Measurements from ENCODE around the gene RHOBTB1.
"Not testable (repeated sequence)": the region's sequence is repeated elsewhere in the genome, so short reads cannot be mapped to it uniquely, and the experiment has no call there.

RHOBTB1 gene

DNA sequence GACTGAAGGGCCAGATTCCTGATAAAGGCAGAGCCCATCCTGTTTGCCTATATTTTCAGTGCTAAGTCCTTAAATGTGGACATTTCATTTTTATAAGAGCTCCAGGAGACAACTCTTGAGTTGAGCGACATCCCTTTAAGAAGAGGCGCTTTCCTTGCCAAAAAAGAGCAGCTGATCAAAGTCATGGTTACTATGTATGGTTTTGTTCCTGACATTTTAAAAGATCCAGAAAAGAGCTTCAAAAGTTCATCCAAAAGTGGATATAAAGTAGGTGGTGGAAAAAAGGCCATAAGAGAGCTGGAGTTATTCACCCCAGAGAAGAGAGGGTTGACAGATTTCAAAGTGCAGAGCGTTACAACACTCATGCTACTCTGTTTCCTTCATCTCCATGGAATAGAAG lies 36.7 kb downstream of the RHOBTB1 start:
- TF ChIP-seq ARNTL (CRISPR knock-in tag; IDR thresholded peaks at IDR 0.05; ENCODE audit: borderline replicate concordance, low read depth) (no peak), ZFP3 (CRISPR knock-in tag; IDR thresholded peaks at IDR 0.05) (no peak), ZNF8 (CRISPR knock-in tag; IDR thresholded peaks at IDR 0.05) (no peak), TOX (CRISPR knock-in tag; IDR thresholded peaks at IDR 0.05; ENCODE audit: borderline replicate concordance) (no peak), TCF4 (CRISPR knock-in tag; IDR thresholded peaks at IDR 0.05; ENCODE audit: borderline replicate concordance) (no peak), ZNF565 (CRISPR knock-in tag; conservative IDR thresholded peaks at IDR 0.05; ENCODE audit: low read depth) (no peak)
- TF ChIP-seq, protein P1, sequence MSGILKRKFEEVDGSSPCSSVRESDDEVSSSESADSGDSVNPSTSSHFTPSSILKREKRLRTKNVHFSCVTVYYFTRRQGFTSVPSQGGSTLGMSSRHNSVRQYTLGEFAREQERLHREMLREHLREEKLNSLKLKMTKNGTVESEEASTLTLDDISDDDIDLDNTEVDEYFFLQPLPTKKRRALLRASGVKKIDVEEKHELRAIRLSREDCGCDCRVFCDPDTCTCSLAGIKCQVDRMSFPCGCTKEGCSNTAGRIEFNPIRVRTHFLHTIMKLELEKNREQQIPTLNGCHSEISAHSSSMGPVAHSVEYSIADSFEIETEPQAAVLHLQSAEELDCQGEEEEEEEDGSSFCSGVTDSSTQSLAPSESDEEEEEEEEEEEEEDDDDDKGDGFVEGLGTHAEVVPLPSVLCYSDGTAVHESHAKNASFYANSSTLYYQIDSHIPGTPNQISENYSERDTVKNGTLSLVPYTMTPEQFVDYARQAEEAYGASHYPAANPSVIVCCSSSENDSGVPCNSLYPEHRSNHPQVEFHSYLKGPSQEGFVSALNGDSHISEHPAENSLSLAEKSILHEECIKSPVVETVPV (CRISPR knock-in tag; IDR thresholded peaks at IDR 0.05) = no peak
- TF ChIP-seq, protein P2, sequence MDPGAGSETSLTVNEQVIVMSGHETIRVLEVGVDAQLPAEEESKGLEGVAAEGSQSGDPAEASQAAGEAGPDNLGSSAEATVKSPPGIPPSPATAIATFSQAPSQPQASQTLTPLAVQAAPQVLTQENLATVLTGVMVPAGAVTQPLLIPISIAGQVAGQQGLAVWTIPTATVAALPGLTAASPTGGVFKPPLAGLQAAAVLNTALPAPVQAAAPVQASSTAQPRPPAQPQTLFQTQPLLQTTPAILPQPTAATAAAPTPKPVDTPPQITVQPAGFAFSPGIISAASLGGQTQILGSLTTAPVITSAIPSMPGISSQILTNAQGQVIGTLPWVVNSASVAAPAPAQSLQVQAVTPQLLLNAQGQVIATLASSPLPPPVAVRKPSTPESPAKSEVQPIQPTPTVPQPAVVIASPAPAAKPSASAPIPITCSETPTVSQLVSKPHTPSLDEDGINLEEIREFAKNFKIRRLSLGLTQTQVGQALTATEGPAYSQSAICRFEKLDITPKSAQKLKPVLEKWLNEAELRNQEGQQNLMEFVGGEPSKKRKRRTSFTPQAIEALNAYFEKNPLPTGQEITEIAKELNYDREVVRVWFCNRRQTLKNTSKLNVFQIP (CRISPR knock-in tag; IDR thresholded peaks at IDR 0.05; ENCODE audit: borderline replicate concordance, low read depth) = no peak
- no peak for ATAC-seq

DNA sequence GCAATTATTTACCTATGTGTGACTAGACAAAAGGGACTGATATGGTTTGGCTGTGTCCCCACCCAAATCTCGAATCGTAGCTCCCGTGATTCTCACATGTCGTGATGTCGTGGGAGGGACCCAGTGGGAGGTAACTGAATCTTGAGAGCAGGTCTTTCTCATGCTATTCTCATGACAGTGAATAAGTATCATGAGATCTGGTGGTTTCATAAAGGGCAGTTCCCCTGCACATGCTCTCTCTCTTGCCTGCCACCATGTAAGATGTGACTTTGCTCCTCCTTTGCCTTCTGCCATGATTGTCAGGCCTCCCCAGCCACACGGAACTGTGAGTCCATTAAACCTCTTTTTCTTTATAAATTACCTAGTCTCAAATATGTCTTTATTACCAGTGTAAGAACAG lies 37.2 kb downstream of the RHOBTB1 start:
- not testable (repeated sequence) for ATAC-seq

DNA sequence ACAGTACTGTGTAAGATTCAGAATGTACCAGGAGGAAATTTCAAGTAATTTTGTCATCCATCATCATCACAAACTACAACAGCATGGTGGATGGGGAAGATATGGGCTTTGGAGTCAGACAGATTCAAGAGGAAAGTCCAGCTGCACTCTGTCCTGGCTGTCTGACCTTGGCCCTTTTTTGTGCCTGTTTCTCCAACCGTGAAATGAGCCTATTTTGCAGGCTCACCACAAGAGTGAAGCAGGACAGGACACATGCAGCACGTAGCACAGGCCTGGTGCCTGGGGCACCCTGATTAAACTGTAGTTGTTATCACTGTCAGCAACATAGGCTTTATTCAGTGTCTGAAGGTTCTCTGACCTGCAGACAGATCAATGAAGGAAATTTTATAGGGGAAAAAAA lies 37.6 kb downstream of the RHOBTB1 start:
- no peak for ATAC-seq

DNA sequence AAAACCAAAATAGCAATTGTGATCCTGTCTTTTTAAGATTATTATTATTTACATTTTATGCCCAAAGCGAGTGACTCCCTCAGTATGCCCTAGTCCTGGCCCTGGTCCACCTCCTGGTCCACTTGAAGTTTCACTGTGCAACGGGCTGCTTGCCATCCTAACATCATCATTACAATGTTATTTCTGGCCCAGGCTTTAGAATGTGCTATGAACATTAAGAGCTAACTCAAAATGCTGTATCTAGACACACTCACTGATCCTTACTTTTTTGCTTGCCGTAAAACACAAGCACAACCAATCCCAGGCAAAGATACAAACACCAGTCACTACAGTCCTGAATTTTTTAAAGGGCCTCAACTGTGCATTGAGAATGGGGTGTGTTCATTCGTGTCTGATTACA lies 38.4 kb downstream of the RHOBTB1 start:
- no peak for ATAC-seq
- TF ChIP-seq, protein P3, sequence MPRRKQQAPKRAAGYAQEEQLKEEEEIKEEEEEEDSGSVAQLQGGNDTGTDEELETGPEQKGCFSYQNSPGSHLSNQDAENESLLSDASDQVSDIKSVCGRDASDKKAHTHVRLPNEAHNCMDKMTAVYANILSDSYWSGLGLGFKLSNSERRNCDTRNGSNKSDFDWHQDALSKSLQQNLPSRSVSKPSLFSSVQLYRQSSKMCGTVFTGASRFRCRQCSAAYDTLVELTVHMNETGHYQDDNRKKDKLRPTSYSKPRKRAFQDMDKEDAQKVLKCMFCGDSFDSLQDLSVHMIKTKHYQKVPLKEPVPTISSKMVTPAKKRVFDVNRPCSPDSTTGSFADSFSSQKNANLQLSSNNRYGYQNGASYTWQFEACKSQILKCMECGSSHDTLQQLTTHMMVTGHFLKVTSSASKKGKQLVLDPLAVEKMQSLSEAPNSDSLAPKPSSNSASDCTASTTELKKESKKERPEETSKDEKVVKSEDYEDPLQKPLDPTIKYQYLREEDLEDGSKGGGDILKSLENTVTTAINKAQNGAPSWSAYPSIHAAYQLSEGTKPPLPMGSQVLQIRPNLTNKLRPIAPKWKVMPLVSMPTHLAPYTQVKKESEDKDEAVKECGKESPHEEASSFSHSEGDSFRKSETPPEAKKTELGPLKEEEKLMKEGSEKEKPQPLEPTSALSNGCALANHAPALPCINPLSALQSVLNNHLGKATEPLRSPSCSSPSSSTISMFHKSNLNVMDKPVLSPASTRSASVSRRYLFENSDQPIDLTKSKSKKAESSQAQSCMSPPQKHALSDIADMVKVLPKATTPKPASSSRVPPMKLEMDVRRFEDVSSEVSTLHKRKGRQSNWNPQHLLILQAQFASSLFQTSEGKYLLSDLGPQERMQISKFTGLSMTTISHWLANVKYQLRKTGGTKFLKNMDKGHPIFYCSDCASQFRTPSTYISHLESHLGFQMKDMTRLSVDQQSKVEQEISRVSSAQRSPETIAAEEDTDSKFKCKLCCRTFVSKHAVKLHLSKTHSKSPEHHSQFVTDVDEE (CRISPR knock-in tag; IDR thresholded peaks at IDR 0.05) = no peak
- TF ChIP-seq ISL1 (CRISPR knock-in tag; IDR thresholded peaks at IDR 0.05) = peak; percentile 33; the same call in 1 of the 2 replicates

More for the DNA sequence above, 37.6 kb downstream of the RHOBTB1 start:
- TF ChIP-seq ZNF70 (CRISPR knock-in tag; IDR thresholded peaks at IDR 0.05) (no peak), CSDC2 (CRISPR knock-in tag; IDR thresholded peaks at IDR 0.05) (no peak), PPARA (CRISPR knock-in tag; IDR thresholded peaks at IDR 0.05; ENCODE audit: borderline replicate concordance) (no peak), TOX (CRISPR knock-in tag; IDR thresholded peaks at IDR 0.05; ENCODE audit: borderline replicate concordance) (no peak), ZFP3 (CRISPR knock-in tag; IDR thresholded peaks at IDR 0.05) (no peak), ARNTL (CRISPR knock-in tag; IDR thresholded peaks at IDR 0.05; ENCODE audit: borderline replicate concordance, low read depth) (no peak), ZNF8 (CRISPR knock-in tag; IDR thresholded peaks at IDR 0.05) (no peak), ZNF565 (CRISPR knock-in tag; conservative IDR thresholded peaks at IDR 0.05; ENCODE audit: low read depth) (no peak), ZFP30 (CRISPR knock-in tag; IDR thresholded peaks at IDR 0.05) (no peak), RARB (CRISPR knock-in tag; IDR thresholded peaks at IDR 0.05) (no peak), TCF4 (CRISPR knock-in tag; IDR thresholded peaks at IDR 0.05; ENCODE audit: borderline replicate concordance) (no peak), OSR1 (CRISPR knock-in tag; IDR thresholded peaks at IDR 0.05) (no peak), ESRRG (CRISPR knock-in tag; IDR thresholded peaks at IDR 0.05) (no peak)
- TF ChIP-seq, protein P4, sequence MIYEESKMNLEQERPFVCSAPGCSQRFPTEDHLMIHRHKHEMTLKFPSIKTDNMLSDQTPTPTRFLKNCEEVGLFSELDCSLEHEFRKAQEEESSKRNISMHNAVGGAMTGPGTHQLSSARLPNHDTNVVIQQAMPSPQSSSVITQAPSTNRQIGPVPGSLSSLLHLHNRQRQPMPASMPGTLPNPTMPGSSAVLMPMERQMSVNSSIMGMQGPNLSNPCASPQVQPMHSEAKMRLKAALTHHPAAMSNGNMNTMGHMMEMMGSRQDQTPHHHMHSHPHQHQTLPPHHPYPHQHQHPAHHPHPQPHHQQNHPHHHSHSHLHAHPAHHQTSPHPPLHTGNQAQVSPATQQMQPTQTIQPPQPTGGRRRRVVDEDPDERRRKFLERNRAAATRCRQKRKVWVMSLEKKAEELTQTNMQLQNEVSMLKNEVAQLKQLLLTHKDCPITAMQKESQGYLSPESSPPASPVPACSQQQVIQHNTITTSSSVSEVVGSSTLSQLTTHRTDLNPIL (CRISPR knock-in tag; IDR thresholded peaks at IDR 0.05; ENCODE audit: low read depth) = no peak
- TF ChIP-seq, protein P2 (CRISPR knock-in tag; IDR thresholded peaks at IDR 0.05; ENCODE audit: borderline replicate concordance, low read depth) = no peak

Data from SK-N-SH treated with all-trans-retinoic acid at 6 μM for 48 hours (cell line).